ENCODE results near the gene LGALS4.

- TF ChIP-seq, protein P1, sequence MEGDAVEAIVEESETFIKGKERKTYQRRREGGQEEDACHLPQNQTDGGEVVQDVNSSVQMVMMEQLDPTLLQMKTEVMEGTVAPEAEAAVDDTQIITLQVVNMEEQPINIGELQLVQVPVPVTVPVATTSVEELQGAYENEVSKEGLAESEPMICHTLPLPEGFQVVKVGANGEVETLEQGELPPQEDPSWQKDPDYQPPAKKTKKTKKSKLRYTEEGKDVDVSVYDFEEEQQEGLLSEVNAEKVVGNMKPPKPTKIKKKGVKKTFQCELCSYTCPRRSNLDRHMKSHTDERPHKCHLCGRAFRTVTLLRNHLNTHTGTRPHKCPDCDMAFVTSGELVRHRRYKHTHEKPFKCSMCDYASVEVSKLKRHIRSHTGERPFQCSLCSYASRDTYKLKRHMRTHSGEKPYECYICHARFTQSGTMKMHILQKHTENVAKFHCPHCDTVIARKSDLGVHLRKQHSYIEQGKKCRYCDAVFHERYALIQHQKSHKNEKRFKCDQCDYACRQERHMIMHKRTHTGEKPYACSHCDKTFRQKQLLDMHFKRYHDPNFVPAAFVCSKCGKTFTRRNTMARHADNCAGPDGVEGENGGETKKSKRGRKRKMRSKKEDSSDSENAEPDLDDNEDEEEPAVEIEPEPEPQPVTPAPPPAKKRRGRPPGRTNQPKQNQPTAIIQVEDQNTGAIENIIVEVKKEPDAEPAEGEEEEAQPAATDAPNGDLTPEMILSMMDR (IDR thresholded peaks at IDR 0.05; ENCODE audit: low read depth, low read length, poor library complexity, severe bottlenecking) = no peak
- no peak for TF ChIP-seq EZH2phosphoT487 (IDR thresholded peaks at IDR 0.05; ENCODE audit: borderline replicate concordance, low read length)
These were observed 26.4 kb upstream of the LGALS4 start for GRCh38 chr19:38838986-38839761.

All from DOHH2 (cell line).